HEK293T (cell line): ENCODE results near the gene MRPL34.
"Not testable (repeated sequence)": the region's sequence is repeated elsewhere in the genome, so short reads cannot be mapped to it uniquely, and the experiment has no call there.

Source experiments
- CTCF ChIA-PET: fragments of 350-600 bp; formaldehyde crosslinking; extraction: SDS; loops from one replicate; lab custom pipeline; 2021; ENCODE audit warnings: antibody characterized with exemption, inconsistent platforms; lab: Yijun Ruan, JAX
- POLR2A ChIA-PET: fragments of 350-600 bp; formaldehyde crosslinking; extraction: SDS; loops from one replicate; lab custom pipeline; 2020; ENCODE audit warnings: antibody characterized with exemption, inconsistent platforms; lab: Yijun Ruan, JAX
- DNase-seq: peaks from one replicate; pipeline ENCODE4 v3.0.0; 2012; ENCODE audit warnings: mixed read lengths; ENCODE audit errors: extremely low spot score
- ARNT ChIP-seq: fragments of 450-650 bp; IDR thresholded peaks from 2 replicates; pipeline ENCODE4 v1.6.1; 2017; ENCODE audit warnings: mild to moderate bottlenecking
- BHLHE40 ChIP-seq: fragments of 450-650 bp; IDR thresholded peaks from 2 replicates; pipeline ENCODE4 v1.6.1; 2016; ENCODE audit warnings: mild to moderate bottlenecking, moderate library complexity, borderline replicate concordance
- CTBP1 ChIP-seq: fragments of 450-650 bp; IDR thresholded peaks from 2 replicates; pipeline ENCODE4 v1.6.1; 2016; ENCODE audit warnings: borderline replicate concordance
- ELF4 ChIP-seq: fragments of 450-650 bp; IDR thresholded peaks from 2 replicates; pipeline ENCODE4 v1.6.1; 2017; ENCODE audit warnings: antibody characterized with exemption
- FOXA1 ChIP-seq: fragments of 450-650 bp; IDR thresholded peaks from 2 replicates; pipeline ENCODE4 v1.6.1; 2016; ENCODE audit warnings: mild to moderate bottlenecking
- FOXK2 ChIP-seq: fragments of 450-650 bp; IDR thresholded peaks from 2 replicates; pipeline ENCODE4 v1.6.1; 2016; ENCODE audit warnings: mild to moderate bottlenecking
- FOXM1 ChIP-seq: fragments of 450-650 bp; IDR thresholded peaks from 2 replicates; pipeline ENCODE4 v1.6.1; 2017; ENCODE audit warnings: mild to moderate bottlenecking, borderline replicate concordance
- HDGF ChIP-seq: fragments of 450-650 bp; IDR thresholded peaks from 2 replicates; pipeline ENCODE4 v1.6.1; 2017; ENCODE audit warnings: antibody characterized with exemption, borderline replicate concordance
- L3MBTL2 ChIP-seq: fragments of 450-650 bp; conservative IDR thresholded peaks from 2 replicates; pipeline ENCODE4 v1.6.1; 2016; ENCODE audit warnings: mild to moderate bottlenecking
- LEF1 ChIP-seq: fragments of 450-650 bp; IDR thresholded peaks from 2 replicates; pipeline ENCODE4 v1.6.1; 2017; ENCODE audit warnings: mild to moderate bottlenecking, borderline replicate concordance
- NFRKB ChIP-seq: fragments of 450-650 bp; IDR thresholded peaks from 2 replicates; pipeline ENCODE4 v1.6.1; 2016; ENCODE audit warnings: mild to moderate bottlenecking, moderate library complexity
- SP1 ChIP-seq: fragments of 450-650 bp; IDR thresholded peaks from 2 replicates; pipeline ENCODE4 v1.6.1; 2017
- SUZ12 ChIP-seq: fragments of 450-650 bp; IDR thresholded peaks from 2 replicates; pipeline ENCODE4 v1.6.1; 2016; ENCODE audit warnings: mild to moderate bottlenecking
- TARDBP ChIP-seq: fragments of 450-650 bp; IDR thresholded peaks from 2 replicates; pipeline ENCODE4 v1.6.1; 2016
- ZNF384 ChIP-seq: fragments of 450-650 bp; IDR thresholded peaks from 2 replicates; pipeline ENCODE4 v1.6.1; 2016
- TF ChIP-seq, protein P1 (sequence below): fragments of 450-650 bp; IDR thresholded peaks from 2 replicates; pipeline ENCODE4 v1.6.1; 2016

Gene MRPL34

DNA sequence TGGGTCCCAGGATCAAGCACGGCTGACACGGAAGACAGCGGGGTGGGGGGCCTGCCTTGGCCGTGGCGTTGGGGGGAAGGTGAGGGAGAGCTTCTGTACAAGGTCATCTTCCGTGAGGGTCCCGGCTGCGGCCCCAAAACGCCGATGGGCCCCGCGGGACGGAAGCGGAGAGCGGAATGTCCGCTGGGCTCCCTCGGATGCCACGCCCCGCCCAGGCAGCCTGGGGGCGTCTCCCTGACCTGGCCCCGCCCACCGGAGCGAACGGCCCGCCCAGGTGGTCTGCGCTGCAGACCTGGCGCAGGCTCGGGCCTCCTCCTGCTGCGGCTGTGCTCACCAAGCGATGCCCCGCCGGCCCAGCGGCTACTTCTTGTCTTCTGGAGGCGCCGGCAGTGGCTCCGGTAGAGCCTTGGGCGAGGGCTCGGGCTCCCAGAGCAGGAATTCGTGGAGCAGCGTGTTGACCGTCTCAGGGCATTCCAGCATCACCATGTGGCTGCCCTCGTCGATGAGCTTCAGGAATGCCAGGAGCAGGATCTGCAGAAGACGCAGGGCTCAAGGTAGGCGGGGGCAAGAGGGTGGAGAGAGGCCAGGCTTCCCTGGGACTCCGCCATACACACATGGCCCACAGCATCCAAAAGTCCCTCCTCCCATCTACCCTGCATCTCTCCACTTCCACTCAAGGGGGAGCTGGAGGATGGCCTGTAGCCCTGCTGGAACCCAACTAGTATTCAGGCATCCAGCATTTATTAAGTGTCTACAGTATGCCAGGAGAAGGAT, 13.2 kb upstream of the MRPL34 start:
- TF ChIP-seq SUZ12, result no peak
- peak; percentile 82 for TF ChIP-seq L3MBTL2
- peak; percentile 49; the same call in 1 of the 2 replicates for TF ChIP-seq ELF4
- no peak for TF ChIP-seq HDGF
- no peak for TF ChIP-seq BHLHE40
- TF ChIP-seq TARDBP, result no peak
- no peak for TF ChIP-seq ARNT
- TF ChIP-seq FOXK2, result no peak
- TF ChIP-seq FOXM1, result no peak
- TF ChIP-seq FOXA1, result no peak
- POLR2A ChIA-PET, result interaction anchor here (0.6 to 2.2 kb wide), 14 partner anchors 11 to 144 kb away, joined by 3 to 14 read pairs (median 4); partner anchors contain the start of genes ABHD8, ANO8, DDA1 and GTPBP3
- CTCF ChIA-PET, result interaction anchor here (0.6 to 1.3 kb wide), 8 partner anchors 11 to 274 kb away, joined by 3 to 11 read pairs (median 6); partner anchors contain the start of gene ABHD8
- DNase-seq, result peak; percentile 94

DNA sequence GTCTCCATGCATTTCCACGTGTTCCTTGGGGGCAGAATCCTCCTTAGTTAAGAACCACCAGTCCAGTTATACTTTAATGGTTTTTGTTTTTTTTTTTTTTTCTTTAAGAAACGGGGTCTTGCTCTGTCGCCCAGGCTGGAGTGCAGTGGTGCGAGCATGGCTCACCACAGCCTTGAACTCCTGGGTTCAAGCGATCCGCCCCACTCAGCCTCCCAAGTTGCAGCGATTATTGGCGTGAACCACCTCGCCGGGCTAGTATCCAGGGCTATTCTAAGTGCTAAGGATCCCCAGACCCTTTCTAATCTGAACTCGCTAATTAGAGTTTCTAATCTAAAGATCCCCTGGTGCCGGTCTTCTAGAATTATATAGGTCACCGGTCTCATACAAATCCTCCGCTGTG, 12.1 kb upstream of the MRPL34 start:
- ChIA-PET POLR2A (interaction anchor here (1.0 to 2.2 kb wide), 6 partner anchors 12 to 45 kb away, joined by 3 to 14 read pairs (median 6); partner anchors contain the start of genes DDA1, GTPBP3 and MRPL34), CTCF (interaction anchor here (0.8 to 1.3 kb wide), 3 partner anchors 13 to 39 kb away, joined by 4 to 10 read pairs (median 5); no protein-coding TSS in a partner anchor)
- DNase-seq, result no peak
- TF ChIP-seq L3MBTL2 (no peak), SP1 (no peak), BHLHE40 (no peak), LEF1 (no peak), SUZ12 (no peak), ARNT (no peak), HDGF (no peak), FOXM1 (no peak), ZNF384 (no peak), CTBP1 (no peak), FOXK2 (no peak), NFRKB (no peak), TARDBP (no peak), ELF4 (no peak), FOXA1 (no peak)
- TF ChIP-seq, protein P1, sequence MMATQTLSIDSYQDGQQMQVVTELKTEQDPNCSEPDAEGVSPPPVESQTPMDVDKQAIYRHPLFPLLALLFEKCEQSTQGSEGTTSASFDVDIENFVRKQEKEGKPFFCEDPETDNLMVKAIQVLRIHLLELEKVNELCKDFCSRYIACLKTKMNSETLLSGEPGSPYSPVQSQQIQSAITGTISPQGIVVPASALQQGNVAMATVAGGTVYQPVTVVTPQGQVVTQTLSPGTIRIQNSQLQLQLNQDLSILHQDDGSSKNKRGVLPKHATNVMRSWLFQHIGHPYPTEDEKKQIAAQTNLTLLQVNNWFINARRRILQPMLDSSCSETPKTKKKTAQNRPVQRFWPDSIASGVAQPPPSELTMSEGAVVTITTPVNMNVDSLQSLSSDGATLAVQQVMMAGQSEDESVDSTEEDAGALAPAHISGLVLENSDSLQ, result no peak

DNA sequence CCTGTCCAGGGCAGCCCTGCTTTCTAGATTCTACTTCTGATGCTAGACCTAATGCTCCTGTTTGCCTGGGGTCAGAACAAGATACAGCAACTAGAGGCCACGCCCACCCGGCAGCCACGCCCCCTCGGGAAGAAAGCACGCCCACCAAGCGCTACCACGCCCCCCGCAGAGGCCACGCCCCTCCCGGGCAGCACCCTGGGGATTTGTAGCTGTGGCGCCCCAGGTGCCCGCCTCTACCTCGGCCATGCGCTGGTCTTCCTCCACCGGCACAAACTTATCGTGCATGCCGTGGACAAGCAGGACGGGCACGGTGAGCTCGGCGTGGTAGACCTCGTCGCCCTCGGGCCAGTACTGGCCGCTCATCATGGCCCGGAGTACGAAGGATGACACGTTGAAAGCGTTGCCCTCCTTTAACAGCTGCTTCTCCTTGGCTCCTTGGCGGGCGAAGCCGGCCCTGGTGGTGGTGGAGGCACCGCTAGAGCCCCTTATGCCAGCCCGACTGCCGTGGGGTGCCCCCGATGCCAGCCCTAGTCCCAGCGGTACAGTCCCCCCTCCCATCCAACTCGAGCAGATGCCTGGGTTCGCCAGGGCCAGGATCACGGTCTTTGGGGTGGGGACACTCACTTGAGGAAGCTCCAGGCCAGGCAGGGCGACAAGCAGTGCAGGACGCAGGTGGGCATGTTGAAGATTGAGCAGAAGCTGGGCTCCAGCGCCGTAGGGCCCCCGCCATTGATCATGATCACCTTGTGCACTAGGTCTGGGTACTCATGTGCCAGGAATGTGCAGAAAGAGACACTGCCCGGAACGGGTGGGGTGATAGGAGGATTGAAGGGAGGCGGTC, 11.4 kb upstream of the MRPL34 start:
- DNase-seq, result peak; percentile 91
- TF ChIP-seq HDGF, result 0 out of 2 replicates have a peak, but pooled peaks have one; percentile 82
- TF ChIP-seq FOXA1, result no peak
- CTCF ChIA-PET, result no interaction called here
- POLR2A ChIA-PET, result interaction anchor here (1.5 kb wide), 1 partner anchor 11 kb away, joined by 4 read pairs; the partner anchor contains the start of gene MRPL34

DNA sequence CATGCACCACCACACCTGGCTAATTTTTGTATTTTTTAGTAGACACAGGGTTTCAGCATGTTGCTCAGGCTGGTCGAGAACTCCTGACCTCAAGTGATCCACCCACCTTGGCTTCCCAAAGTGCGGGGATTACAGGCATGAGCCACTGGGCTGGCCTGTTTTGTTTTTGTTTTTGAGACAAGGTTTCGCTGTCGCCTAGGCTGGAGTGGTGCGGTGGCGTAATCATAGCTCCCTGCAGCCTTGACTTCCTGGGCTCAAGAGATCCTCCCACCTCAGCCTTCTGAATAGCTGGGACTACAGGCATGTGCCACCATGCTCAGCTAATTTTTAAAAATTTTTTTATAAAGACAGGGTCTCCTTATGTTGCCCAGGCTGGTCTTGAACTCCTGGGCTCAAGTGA, 10.1 kb upstream of the MRPL34 start:
- CTCF ChIA-PET, POLR2A ChIA-PET, DNase-seq: not testable (repeated sequence)

DNA sequence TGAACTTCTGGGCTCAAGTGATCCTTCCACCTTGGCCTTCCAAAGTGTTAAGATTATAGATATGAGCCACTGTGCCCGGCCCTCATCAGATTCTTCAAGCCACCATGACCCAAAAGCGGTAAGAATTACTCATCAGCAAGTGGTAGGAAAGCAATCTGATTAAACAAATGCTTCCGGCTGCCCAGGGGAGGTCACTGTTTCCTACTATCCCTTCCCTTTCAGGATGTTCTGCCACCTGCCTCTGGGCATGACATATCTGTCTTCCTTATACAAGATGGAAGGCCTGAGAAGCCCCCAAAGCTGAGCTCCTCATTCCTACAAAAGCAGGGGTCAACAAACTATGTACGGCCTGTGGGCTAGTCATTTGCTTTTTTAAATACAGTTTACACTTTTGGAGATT, 9.4 kb upstream of the MRPL34 start:
- no peak for DNase-seq
- TF ChIP-seq SUZ12, result no peak
- no peak for TF ChIP-seq ARNT
- TF ChIP-seq FOXA1, result no peak
- no peak for TF ChIP-seq FOXK2
- TF ChIP-seq TARDBP, result no peak
- TF ChIP-seq CTBP1, result no peak
- TF ChIP-seq BHLHE40, result no peak
- TF ChIP-seq FOXM1, result no peak
- no peak for TF ChIP-seq LEF1
- TF ChIP-seq NFRKB, result no peak
- TF ChIP-seq, protein P1, result no peak
- no peak for TF ChIP-seq L3MBTL2
- TF ChIP-seq HDGF, result no peak
- no peak for TF ChIP-seq ZNF384
- POLR2A ChIA-PET, result no interaction called here
- CTCF ChIA-PET, result no interaction called here

DNA sequence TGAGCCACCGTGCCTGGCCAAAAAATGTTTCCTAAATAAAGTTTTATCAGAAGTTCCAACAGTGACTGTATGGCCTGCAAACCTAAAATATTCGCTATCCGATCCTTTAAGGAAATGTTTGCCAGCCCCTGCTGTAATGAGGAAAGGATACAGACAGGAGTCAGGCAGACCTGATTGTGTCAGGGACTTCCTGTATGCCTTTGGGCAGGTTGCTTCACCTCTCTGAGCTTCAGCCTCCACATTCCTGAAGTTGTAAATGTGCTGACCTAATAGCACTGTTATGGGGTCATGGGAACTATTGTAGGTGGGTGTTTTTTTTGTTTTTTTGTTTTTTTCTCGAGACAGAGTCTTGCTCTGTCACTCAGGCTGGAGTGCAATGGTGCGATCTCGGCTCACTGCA, 8.7 kb upstream of the MRPL34 start:
- CTCF ChIA-PET, result interaction anchor here (0.6 kb wide), 1 partner anchor 37 kb away, joined by 4 read pairs; no protein-coding TSS in a partner anchor

More for the DNA sequence above, 8.7 kb upstream of the MRPL34 start:
- no peak for TF ChIP-seq FOXK2
- TF ChIP-seq, protein P1, result no peak
- no peak for TF ChIP-seq L3MBTL2
- TF ChIP-seq CTBP1, result no peak
- no peak for TF ChIP-seq ELF4
- TF ChIP-seq SP1, result no peak
- TF ChIP-seq SUZ12, result no peak
- TF ChIP-seq FOXA1, result no peak
- TF ChIP-seq BHLHE40, result no peak
- POLR2A ChIA-PET, result no interaction called here
- DNase-seq, result no peak
